Measurements from ENCODE around the gene NKD2.
"Not testable (repeated sequence)": the region's sequence is repeated elsewhere in the genome, so short reads cannot be mapped to it uniquely, and the experiment has no call there.

NKD2 gene

GRCh38 chr5:1075931-1076330 lies 67.3 kb downstream of the NKD2 start:
- DNase-seq, result no peak

DNA sequence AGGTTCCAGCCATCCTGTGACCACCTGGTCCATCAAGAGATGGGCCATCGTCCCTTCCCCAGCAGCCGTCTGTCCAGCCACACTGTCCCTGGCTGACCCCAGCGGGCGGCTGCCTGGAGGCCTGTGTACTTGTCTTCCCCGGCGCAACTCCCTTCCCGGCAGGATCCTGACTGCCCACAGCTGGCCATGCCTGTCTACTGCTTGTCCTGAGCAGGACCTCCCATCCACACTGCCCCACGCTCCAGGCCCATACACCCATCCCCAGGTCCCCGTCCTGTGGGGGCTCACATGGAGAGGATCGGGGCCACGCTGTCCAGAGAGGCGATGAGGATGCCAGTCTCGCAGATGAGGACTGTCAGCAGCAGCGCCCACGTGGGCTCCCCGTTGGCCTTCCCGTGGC lies 67.8 kb downstream of the NKD2 start:
- DNase-seq, result no peak

DNA sequence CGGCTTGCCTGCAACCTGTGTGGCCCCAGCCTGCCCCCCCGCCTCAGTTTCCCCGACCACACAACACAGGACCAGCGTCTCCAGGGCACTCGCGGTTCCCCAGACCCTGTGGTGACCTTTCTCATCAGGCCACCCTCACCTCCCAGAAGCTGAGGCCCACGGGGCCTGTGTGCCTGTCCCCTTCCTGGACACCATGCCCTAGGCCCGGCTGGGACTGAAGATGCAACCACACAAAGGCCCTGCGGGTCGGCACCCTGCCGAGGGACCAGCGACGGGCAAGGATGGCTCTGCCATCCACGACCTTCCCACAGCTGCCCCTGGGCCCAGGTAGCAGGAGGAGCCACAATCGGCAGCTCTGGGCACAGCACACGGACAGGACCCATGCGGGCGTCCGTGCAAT lies 68.4 kb downstream of the NKD2 start:
- no peak for DNase-seq

GRCh38 chr5:1077491-1078020 lies 69.0 kb downstream of the NKD2 start:
- no peak for DNase-seq

- DNase-seq, result no peak
Observed at GRCh38 chr5:1078206-1078605, 69.6 kb downstream of the NKD2 start.

- DNase-seq, result no peak
Observed at GRCh38 chr5:1078851-1079250, 70.2 kb downstream of the NKD2 start.

DNA sequence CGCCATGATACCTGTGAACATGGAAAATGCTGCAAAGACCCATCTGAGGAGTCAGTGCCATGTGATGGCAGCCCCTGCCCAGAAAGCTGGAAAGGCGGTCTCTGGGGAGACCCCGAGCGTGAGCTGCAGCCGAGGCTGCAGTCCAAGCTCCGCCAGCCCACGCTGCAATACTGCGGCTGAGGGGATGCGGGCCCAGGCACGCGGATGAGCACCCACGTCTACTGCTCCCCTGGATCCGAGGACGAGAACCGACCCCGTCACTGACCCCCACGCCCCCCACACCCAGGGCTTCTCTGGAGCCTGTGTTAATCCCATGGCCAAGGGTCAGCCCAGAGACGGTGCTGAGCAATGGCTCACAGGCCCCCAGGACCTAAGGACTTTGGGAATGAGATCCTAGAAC lies 70.9 kb downstream of the NKD2 start:
- DNase-seq, result no peak

GRCh38 chr5:1079961-1080360 lies 71.4 kb downstream of the NKD2 start:
- no peak for DNase-seq

GRCh38 chr5:1080432-1080831 lies 71.8 kb downstream of the NKD2 start:
- no peak for DNase-seq

GRCh38 chr5:1081519-1081918 lies 72.9 kb downstream of the NKD2 start:
- DNase-seq, result no peak

DNA sequence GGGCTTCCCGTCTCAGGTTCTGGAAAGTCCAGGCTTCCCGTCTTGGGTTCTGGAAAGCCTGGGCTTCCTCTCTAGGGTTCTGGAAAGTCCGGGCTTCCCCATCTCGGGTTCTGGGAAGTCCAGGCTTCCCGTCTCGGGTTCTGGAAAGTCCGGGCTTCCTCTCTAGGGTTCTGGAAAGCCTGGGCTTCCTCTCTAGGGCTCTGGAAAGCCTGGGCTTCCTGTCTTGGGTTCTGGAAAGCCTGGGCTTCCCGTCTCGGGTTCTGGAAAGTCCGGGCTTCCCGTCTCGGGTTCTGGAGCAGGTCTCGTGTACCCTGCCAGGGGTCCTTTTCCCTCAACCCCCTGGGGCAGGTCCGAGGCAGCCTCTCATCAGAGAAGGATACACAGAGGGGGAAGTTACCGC lies 74.4 kb downstream of the NKD2 start:
- DNase-seq, result not testable (repeated sequence)

DNA sequence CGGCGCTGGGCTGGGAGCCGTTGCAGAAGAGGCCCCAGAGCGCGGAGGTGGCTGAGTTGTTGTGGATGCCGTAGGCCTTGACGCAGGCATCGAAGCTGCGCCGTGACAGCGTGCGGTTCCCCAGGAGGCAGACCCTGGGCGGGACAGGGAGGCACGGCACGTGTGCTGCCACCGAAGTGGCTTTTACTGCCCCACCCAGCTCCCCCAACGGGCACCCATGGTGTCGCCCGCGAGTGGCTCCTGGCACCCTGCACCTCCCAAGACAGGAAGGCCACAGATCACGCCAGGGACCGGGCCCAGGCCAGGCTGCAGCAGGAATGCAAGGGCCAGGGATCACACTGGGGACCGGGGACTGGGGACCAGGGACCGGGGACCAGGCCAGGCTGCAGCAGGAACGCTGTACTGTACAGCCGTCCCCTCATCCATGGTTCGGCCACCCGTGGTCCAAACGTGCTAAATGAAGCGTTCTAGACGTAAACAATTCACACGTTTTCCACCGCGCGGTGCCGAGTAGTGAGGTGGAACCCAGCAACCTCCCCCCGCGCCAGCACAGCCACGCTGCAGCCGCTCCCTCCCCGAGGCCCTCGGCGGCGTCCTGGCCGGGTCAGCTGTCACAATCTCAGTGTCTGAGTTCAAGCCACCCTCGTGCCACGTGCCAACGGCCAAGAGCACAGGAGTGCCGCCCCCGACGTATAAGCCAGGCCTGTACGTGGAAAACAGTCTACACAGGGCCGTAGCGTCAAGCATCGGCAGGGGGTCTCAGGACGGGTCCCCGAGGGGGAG lies 75.4 kb downstream of the NKD2 start:
- no peak for DNase-seq

DNA sequence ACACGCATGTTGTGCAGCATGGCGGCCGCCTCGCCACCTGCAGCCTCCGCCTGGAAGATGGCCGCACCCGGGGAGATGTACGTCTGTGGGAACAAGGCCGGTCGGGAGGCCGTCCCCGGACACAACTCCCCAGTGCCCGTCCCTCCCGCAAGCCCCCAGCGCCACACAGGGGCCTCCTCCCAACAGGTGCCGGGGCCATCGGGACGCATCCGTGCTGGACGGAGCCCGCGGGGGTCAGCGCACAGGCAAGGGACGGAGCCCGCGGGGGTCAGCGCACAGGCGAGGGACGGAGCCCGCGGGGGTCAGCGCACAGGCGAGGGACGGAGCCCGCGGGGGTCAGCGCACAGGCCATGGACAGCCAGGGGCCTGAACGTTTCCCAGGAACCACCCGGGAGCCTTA lies 76.8 kb downstream of the NKD2 start:
- no peak for DNase-seq

DNA sequence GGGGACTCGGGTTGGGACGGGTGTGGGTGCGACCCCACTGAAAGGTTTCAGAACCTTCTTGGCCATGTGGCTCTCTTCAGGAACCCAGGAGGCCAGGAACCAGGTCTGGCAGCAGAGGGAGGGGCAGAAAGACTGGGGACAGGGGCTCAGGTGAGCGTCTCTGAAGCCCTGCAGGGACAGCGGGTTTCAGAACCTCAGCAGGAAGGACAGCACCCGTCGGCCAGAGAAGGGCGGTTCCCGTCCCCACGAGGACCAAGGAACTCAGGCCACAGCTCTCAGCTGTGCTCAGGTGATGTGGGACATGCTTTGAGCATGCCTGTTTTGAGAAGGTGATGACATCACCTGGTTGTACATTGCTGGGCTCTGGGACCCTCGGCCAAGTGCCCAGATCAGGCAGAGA lies 77.5 kb downstream of the NKD2 start:
- DNase-seq, result no peak

GRCh38 chr5:1086871-1087270 lies 78.3 kb downstream of the NKD2 start:
- no peak for DNase-seq

DNA sequence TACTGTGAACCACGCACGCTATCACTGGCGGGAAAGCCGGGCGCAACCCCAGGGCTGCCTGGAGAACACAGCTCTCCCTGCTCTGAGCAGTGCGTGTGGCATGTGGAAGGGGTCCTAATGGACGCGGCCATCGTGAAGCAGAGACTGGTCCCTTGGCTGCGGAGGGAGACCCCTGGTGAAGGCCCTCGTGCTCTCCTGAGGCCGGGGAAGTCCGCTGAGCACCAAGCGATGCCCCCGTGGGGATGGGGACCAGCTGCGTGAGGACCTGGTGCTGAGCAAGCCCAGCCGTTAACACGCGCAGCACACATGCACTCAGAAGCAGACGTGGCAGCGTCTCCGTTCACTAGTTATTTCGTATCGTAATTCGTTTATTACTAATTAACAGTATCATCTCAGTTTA lies 78.8 kb downstream of the NKD2 start:
- no peak for DNase-seq

GRCh38 chr5:1088031-1088430 lies 79.4 kb downstream of the NKD2 start:
- no peak for DNase-seq
